CD4-positive, alpha-beta T cell treated with Interleukin-4 for 1 hour (primary cell): ENCODE data around the gene RPL35.
"Not testable (repeated sequence)": the region's sequence is repeated elsewhere in the genome, so short reads cannot be mapped to it uniquely, and the experiment has no call there.

Source experiments
- DNase-seq, 2 donors: peaks; one replicate each; pipeline ENCODE4 v3.0.0-alpha.2; 2020 to 2022

Gene RPL35

GRCh38 chr9:124849801-124850200 lies 12.0 kb downstream of the RPL35 start:
- DNase-seq = no peak

GRCh38 chr9:124846969-124847368 lies 14.8 kb downstream of the RPL35 start:
- no peak for DNase-seq

- not testable (repeated sequence) for DNase-seq
Measured at GRCh38 chr9:124846467-124846866, 15.3 kb downstream of the RPL35 start.

GRCh38 chr9:124844291-124844690 lies 17.5 kb downstream of the RPL35 start:
- DNase-seq = no peak

GRCh38 chr9:124843456-124844034 lies 18.2 kb downstream of the RPL35 start:
- no peak for DNase-seq

- no peak for DNase-seq
Measured at GRCh38 chr9:124841075-124841821, 20.5 kb downstream of the RPL35 start.

- DNase-seq = no peak
Measured at GRCh38 chr9:124840300-124840833, 21.4 kb downstream of the RPL35 start.

- no peak for DNase-seq
Measured at GRCh38 chr9:124839612-124840299, 22.0 kb downstream of the RPL35 start.

- DNase-seq = not testable (repeated sequence)
Measured at GRCh38 chr9:124838567-124839275, 23.0 kb downstream of the RPL35 start.

GRCh38 chr9:124838132-124838531 lies 23.6 kb downstream of the RPL35 start:
- DNase-seq = not testable (repeated sequence)

- no peak for DNase-seq
Measured at GRCh38 chr9:124835026-124835557, 26.7 kb downstream of the RPL35 start.

- DNase-seq = no peak
Measured at GRCh38 chr9:124834591-124834990, 27.2 kb downstream of the RPL35 start.

GRCh38 chr9:124831642-124832364 lies 30.0 kb downstream of the RPL35 start:
- DNase-seq = no peak

GRCh38 chr9:124830593-124830992 lies 31.2 kb downstream of the RPL35 start:
- DNase-seq = no peak

GRCh38 chr9:124829334-124829669 lies 32.5 kb downstream of the RPL35 start:
- DNase-seq = no peak

GRCh38 chr9:124828489-124829333 lies 33.0 kb downstream of the RPL35 start:
- no peak for DNase-seq

GRCh38 chr9:124820698-124821623 lies 40.8 kb downstream of the RPL35 start:
- DNase-seq = no peak

GRCh38 chr9:124818431-124819281 lies 43.1 kb downstream of the RPL35 start:
- DNase-seq = no peak

- DNase-seq = no peak
Measured at GRCh38 chr9:124815601-124816000, 46.2 kb downstream of the RPL35 start.
